ENCODE measurements around the gene UBR3. TPM values are rescaled to one million over a fixed set of nuclear protein-coding genes. Genes with fewer than 3 reads are reported as not detected.

Gene UBR3
- total RNA-seq, 3 donors from 2014 or later (not counting 1 experiment from before 2014, with no cell fraction given): 40.8 to 54.5 (median 41.0) TPM

GRCh38 chr2:169997140-169997887 lies 170.1 kb downstream of the UBR3 start:
- Histone ChIP-seq H3K27me3 (ENCODE audit: control insufficient read depth, insufficient read depth, low read length) (no peaks in the 10 kb centered on the region), H3K27ac (ENCODE audit: low read length) (no peak overlapping the region), H3K36me3 (ENCODE audit: control insufficient read depth, insufficient read depth, low read length) (peaks cover 14% of the 10 kb centered on the region), H3K4me1 (ENCODE audit: control insufficient read depth, insufficient read depth, low read length) (no peaks in the 10 kb centered on the region), H3K4me3 (ENCODE audit: low read length) (no peak overlapping the region), H3K9me3 (ENCODE audit: control insufficient read depth, insufficient read depth, low read length) (no peaks in the 10 kb centered on the region)
- DNase-seq (no peak), ATAC-seq (no peak)
- intact Hi-C loops (cut with micrococcal nuclease): no loop called here
- no peaks in the 10 kb centered on the region for H3K36me3 Mint-ChIP-seq
- H3K27me3 Mint-ChIP-seq (ENCODE audit: low read depth in 2 of 2): no peaks in the 10 kb centered on the region
- TF ChIP-seq CTCF (IDR thresholded peaks at IDR 0.05): no peak
- no peaks in the 10 kb centered on the region for H3K9me3 Mint-ChIP-seq
- H3K27ac Mint-ChIP-seq: no peak overlapping the region
- H3K4me1 Mint-ChIP-seq: no peaks in the 10 kb centered on the region
- 95% methylated on average over 9 of the region's 9 CpGs for WGBS (ENCODE audit: insufficient coverage)
- H3K4me3 Mint-ChIP-seq: no peak overlapping the region

- no peaks in the 10 kb centered on the region for H3K4me1 Mint-ChIP-seq
- no peak for TF ChIP-seq CTCF (IDR thresholded peaks at IDR 0.05)
- WGBS (ENCODE audit: insufficient coverage): 92% methylated on average over 2 of the region's 4 CpGs
- H3K9me3 Mint-ChIP-seq: no peaks in the 10 kb centered on the region
- no peak for DNase-seq
- intact Hi-C loops (cut with micrococcal nuclease): no loop called here
- H3K27ac Mint-ChIP-seq: no peak overlapping the region
- Histone ChIP-seq H3K27ac (ENCODE audit: low read length) (no peak overlapping the region), H3K4me1 (ENCODE audit: control insufficient read depth, insufficient read depth, low read length) (no peaks in the 10 kb centered on the region), H3K9me3 (ENCODE audit: control insufficient read depth, insufficient read depth, low read length) (no peaks in the 10 kb centered on the region), H3K36me3 (ENCODE audit: control insufficient read depth, insufficient read depth, low read length) (peaks cover 24% of the 10 kb centered on the region), H3K27me3 (ENCODE audit: control insufficient read depth, insufficient read depth, low read length) (no peaks in the 10 kb centered on the region), H3K4me3 (ENCODE audit: low read length) (no peak overlapping the region)
- no peaks in the 10 kb centered on the region for H3K27me3 Mint-ChIP-seq (ENCODE audit: low read depth in 2 of 2)
- ATAC-seq: no peak
- peaks cover 5% of the 10 kb centered on the region for H3K36me3 Mint-ChIP-seq
- H3K4me3 Mint-ChIP-seq: no peak overlapping the region
Observed at GRCh38 chr2:169999054-169999453, 171.8 kb downstream of the UBR3 start.

- DNase-seq (no peak), ATAC-seq (no peak)
- H3K4me3 Mint-ChIP-seq: no peak overlapping the region
- WGBS (ENCODE audit: insufficient coverage): 93% methylated on average over 1 of the region's 1 CpG
- no peak overlapping the region for H3K4me3 ChIP-seq (ENCODE audit: low read length)
- no peaks in the 10 kb centered on the region for H3K4me1 ChIP-seq (ENCODE audit: control insufficient read depth, insufficient read depth, low read length)
- H3K36me3 Mint-ChIP-seq: peaks cover 5% of the 10 kb centered on the region
- TF ChIP-seq CTCF (IDR thresholded peaks at IDR 0.05): no peak
- no peaks in the 10 kb centered on the region for H3K9me3 Mint-ChIP-seq
- no peaks in the 10 kb centered on the region for H3K4me1 Mint-ChIP-seq
- no peaks in the 10 kb centered on the region for H3K27me3 ChIP-seq (ENCODE audit: control insufficient read depth, insufficient read depth, low read length)
- no peak overlapping the region for H3K27ac ChIP-seq (ENCODE audit: low read length)
- H3K27me3 Mint-ChIP-seq (ENCODE audit: low read depth in 2 of 2): no peaks in the 10 kb centered on the region
- H3K27ac Mint-ChIP-seq: no peak overlapping the region
- H3K36me3 ChIP-seq (ENCODE audit: control insufficient read depth, insufficient read depth, low read length): peaks cover 29% of the 10 kb centered on the region
- intact Hi-C loops (cut with micrococcal nuclease): no loop called here
- H3K9me3 ChIP-seq (ENCODE audit: control insufficient read depth, insufficient read depth, low read length): no peaks in the 10 kb centered on the region
Observed at GRCh38 chr2:170002096-170002495, 174.8 kb downstream of the UBR3 start.

- Mint-ChIP-seq H3K27ac (no peak overlapping the region), H3K36me3 (peaks cover 5% of the 10 kb centered on the region), H3K9me3 (no peaks in the 10 kb centered on the region), H3K27me3 (ENCODE audit: low read depth in 2 of 2) (no peaks in the 10 kb centered on the region), H3K4me1 (no peaks in the 10 kb centered on the region), H3K4me3 (no peak overlapping the region)
- H3K9me3 ChIP-seq (ENCODE audit: control insufficient read depth, insufficient read depth, low read length): no peaks in the 10 kb centered on the region
- no peak overlapping the region for H3K4me3 ChIP-seq (ENCODE audit: low read length)
- intact Hi-C loops (cut with micrococcal nuclease): loop anchor here (5.0 kb wide), 1 partner anchor 123 kb away; no protein-coding TSS in a partner anchor
- no peaks in the 10 kb centered on the region for H3K27me3 ChIP-seq (ENCODE audit: control insufficient read depth, insufficient read depth, low read length)
- peaks cover 25% of the 10 kb centered on the region for H3K36me3 ChIP-seq (ENCODE audit: control insufficient read depth, insufficient read depth, low read length)
- WGBS (ENCODE audit: insufficient coverage): 92% methylated on average over 1 of the region's 1 CpG
- ATAC-seq: no peak
- H3K27ac ChIP-seq (ENCODE audit: low read length): no peak overlapping the region
- no peak for DNase-seq
- no peak for TF ChIP-seq CTCF (IDR thresholded peaks at IDR 0.05)
- no peaks in the 10 kb centered on the region for H3K4me1 ChIP-seq (ENCODE audit: control insufficient read depth, insufficient read depth, low read length)
Observed at GRCh38 chr2:170005702-170006101, 178.4 kb downstream of the UBR3 start.

All from natural killer cell (primary cell).